Lung (tissue), 12 donors: Measurements from ENCODE around the gene RNF157. TPM values are rescaled to one million over a fixed set of nuclear protein-coding genes. Genes with fewer than 3 reads are reported as not detected.

Experiments
- ATAC-seq: fragments of 200-7000 bp; cut with Tn5 transposase; one replicate; pipeline ENCODE4 v1.9.1; 2020; ENCODE audit warnings: moderate number of reproducible peaks; ENCODE audit not compliant: insufficient read depth, low FRiP score
- DNase-seq, 3 donors: peaks; one replicate each; pipeline ENCODE4 v3.0.0-alpha.2; 2013 to 2017
- H3K27ac ChIP-seq, 2 donors: one replicate each; pipeline ENCODE4 v1.5.1; 2013; ENCODE audit warnings: mild to moderate bottlenecking in 2 of 2, moderate library complexity in 2 of 2, control low read depth in 1 of 2, inconsistent platforms in 1 of 2, low read depth in 1 of 2, low read length in 1 of 2
- H3K27me3 ChIP-seq, 3 donors: one replicate each; pipeline ENCODE4 v1.5.1; 2013; ENCODE audit warnings: low read length in 2 of 3; ENCODE audit not compliant: control insufficient read depth in 3 of 3, insufficient read depth in 3 of 3
- H3K36me3 ChIP-seq, 4 donors: one replicate each; pipeline ENCODE4 v1.5.1; 2013; ENCODE audit warnings: low read length in 4 of 4, mild to moderate bottlenecking in 1 of 4, moderate library complexity in 1 of 4; ENCODE audit not compliant: control insufficient read depth in 4 of 4, insufficient read depth in 4 of 4
- H3K4me1 ChIP-seq, 5 donors: one replicate each; pipeline ENCODE4 v1.5.1; 2013; ENCODE audit warnings: low read length in 5 of 5, mild to moderate bottlenecking in 2 of 5, moderate library complexity in 1 of 5; ENCODE audit not compliant: control insufficient read depth in 5 of 5, insufficient read depth in 5 of 5
- H3K4me3 ChIP-seq: one replicate; pipeline ENCODE4 v1.5.1; 2013; ENCODE audit warnings: mild to moderate bottlenecking, control low read depth, moderate library complexity
- H3K9ac ChIP-seq, 2 donors: one replicate each; pipeline ENCODE4 v1.5.1; 2013; ENCODE audit warnings: low read length in 2 of 2, control low read depth in 1 of 2; ENCODE audit not compliant: insufficient read depth in 1 of 2
- H3K9me3 ChIP-seq, 4 donors: one replicate each; pipeline ENCODE4 v1.5.1; 2013; ENCODE audit warnings: low read length in 3 of 4, mild to moderate bottlenecking in 1 of 4, moderate library complexity in 1 of 4; ENCODE audit not compliant: control insufficient read depth in 4 of 4, insufficient read depth in 3 of 4
- CTCF ChIP-seq: IDR thresholded peaks from 2 replicates; pipeline ENCODE4 v1.5.1; 2012; ENCODE audit warnings: mild to moderate bottlenecking; ENCODE audit errors: control extremely low read depth, extremely low read depth
- WGBS, 2 donors: extraction: QIAGEN DNeasy Blood & Tissue Kit; methylation state at CpG; one replicate each; pipeline ENCODE4 v1.1.7; 2013; 5-methylcytosine and 5-hydroxymethylcytosine counted together
- polyA plus RNA-seq, 2 donors: library from polyadenylated mRNA; stranded (reverse); fragments of 200-250 nt; gene quantifications; one replicate each; pipeline ENCODE4 v1.2.1, GENCODE V29; 2013
- total RNA-seq, 2 donors: library from RNA; depleted of rRNA in 1 of 2; stranded (reverse); fragments of >200 nt in 1 of 2; gene quantifications; one replicate each; pipeline ENCODE4 v1.2.1, GENCODE V29; 2014 to 2021
- donor health status: control.
- donor health status: control.
- donor health status: Bipolar disorder and iron deficiency.
- donor health status: healthy.
- donor health status: DM: yes; HTN: yes; CAD: no.

Gene RNF157
- total and polyA plus RNA-seq, 4 donors: 0.88 to 2.5 (median 1.8) TPM

DNA sequence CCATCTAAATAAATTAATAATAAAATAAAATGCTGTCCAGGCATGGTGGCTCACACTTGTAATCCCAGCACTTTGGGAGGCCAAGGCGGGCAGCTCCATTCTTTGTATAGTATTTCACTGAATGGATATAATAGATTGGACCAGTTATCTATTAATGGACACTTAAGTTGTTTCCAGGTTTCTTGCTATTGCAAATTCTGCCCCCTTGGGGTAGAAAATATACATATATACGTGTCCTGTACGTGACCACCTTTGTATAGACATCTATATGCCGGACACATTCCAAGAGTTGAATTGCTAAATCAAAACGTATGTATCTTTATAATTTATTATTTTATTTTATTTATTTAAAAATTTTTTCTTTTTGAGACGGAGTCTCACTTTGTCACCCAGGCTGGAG lies 132.8 kb downstream of the RNF157 start:
- H3K27me3 ChIP-seq: no peaks in the 10 kb centered on the region
- peaks cover 0 to 7% (median 1%) of the 10 kb centered on the region in 4 donors for H3K36me3 ChIP-seq
- no peak overlapping the region for H3K27ac ChIP-seq
- no peak for TF ChIP-seq CTCF
- DNase-seq (no peak), ATAC-seq (no peak)
- H3K4me1 ChIP-seq: peaks cover 0 to 12% (median 7%) of the 10 kb centered on the region in 5 donors
- WGBS, 2 donors: 78 to 82% methylated on average over 6 of the region's 6 CpGs
- no peaks in the 10 kb centered on the region for H3K9me3 ChIP-seq
- H3K9ac ChIP-seq: no peak overlapping the region
- H3K4me3 ChIP-seq: no peak overlapping the region

DNA sequence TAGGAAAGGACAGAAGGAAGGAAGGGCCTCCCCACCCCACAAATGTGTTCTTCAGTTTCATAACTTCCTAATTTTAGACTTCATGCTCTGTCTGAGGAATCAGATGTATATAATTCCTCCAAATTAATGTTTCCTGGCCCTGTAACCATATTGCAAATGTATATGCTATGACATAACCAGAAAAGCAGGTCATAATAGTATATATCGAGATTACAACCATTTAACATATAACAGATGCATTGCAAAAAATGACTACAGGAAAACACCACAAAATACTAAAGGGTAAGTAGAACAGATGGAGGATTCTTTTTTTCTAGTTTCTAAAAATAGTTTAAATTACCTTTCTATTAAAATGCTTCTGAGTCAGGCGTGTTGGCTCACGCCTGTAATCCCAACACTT lies 133.6 kb downstream of the RNF157 start:
- ATAC-seq (no peak), DNase-seq (no peak)
- Histone ChIP-seq H3K9ac (no peak overlapping the region), H3K4me1 (peaks cover 0 to 15% (median 9%) of the 10 kb centered on the region in 5 donors), H3K27ac (no peak overlapping the region), H3K4me3 (no peak overlapping the region), H3K27me3 (no peaks in the 10 kb centered on the region), H3K36me3 (peaks cover 0 to 13% (median 6%) of the 10 kb centered on the region in 4 donors), H3K9me3 (no peaks in the 10 kb centered on the region)
- TF ChIP-seq CTCF: no peak
- 70% methylated on average over 3 of the region's 3 CpGs for WGBS, 2 donors

DNA sequence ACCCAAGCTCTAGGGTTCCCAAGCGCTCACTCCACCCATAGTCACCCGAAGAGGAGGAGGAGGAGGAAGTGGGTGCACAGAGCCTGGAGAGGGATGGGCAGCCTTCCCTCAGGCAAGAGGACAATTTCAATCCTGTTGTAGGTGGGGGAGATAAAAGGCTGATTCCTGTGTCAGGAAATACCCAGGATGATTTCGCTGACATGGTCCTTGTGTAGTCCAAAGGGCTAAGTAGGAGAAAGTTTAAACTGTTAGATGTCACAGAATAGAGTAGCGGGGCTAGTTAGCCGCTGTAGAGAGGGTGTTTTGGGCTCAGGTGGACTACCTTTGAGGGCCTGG lies 135.4 kb downstream of the RNF157 start:
- 59 to 67% methylated on average over 5 of the region's 5 CpGs for WGBS, 2 donors
- H3K27me3 ChIP-seq: no peaks in the 10 kb centered on the region

More for the DNA sequence above, 135.4 kb downstream of the RNF157 start:
- Histone ChIP-seq H3K36me3 (peaks cover 3 to 21% (median 12%) of the 10 kb centered on the region in 4 donors), H3K4me1 (peaks cover 0 to 15% (median 9%) of the 10 kb centered on the region in 5 donors), H3K27ac (no peak overlapping the region), H3K9me3 (no peaks in the 10 kb centered on the region), H3K4me3 (no peak overlapping the region), H3K9ac (no peak overlapping the region)
- TF ChIP-seq CTCF: no peak
- ATAC-seq (no peak), DNase-seq (no peak)
